Activated CD4-positive, alpha-beta T cell treated with anti-CD3 and anti-CD28 coated beads, Interleukin-2, amount 10 ng/mL, durations not matched to agents 7 days and 5 days (primary cell): ENCODE results near the gene SEC61A2. TPM values are rescaled to one million over a fixed set of nuclear protein-coding genes. Genes with fewer than 3 reads are reported as not detected.
A peak's percentile ranks its signal among the peaks of the same experiment; 100 is the strongest.

Experiments used
- CTCF ChIA-PET: fragments of 350-600 bp; sonication (Branson Sonifier 250); formaldehyde crosslinking; loops from one replicate; lab custom pipeline; 2021; ENCODE audit warnings: antibody characterized with exemption; lab: Charles Lee
- POLR2A ChIA-PET: fragments of 350-600 bp; sonication (Branson Sonifier 250); formaldehyde crosslinking; loops from one replicate; lab custom pipeline; 2021; ENCODE audit warnings: antibody characterized with exemption; lab: Charles Lee
- DNase-seq: peaks from one replicate; pipeline ENCODE4 v3.0.0-alpha.2; 2020
- H3K27ac Mint-ChIP-seq: one replicate; pipeline ENCODE4 v1.8.0; 2021; ENCODE audit warnings: mild to moderate bottlenecking, moderate library complexity, mixed read lengths
- H3K27me3 Mint-ChIP-seq: one replicate; pipeline ENCODE4 v1.8.0; 2021; ENCODE audit warnings: mixed read lengths
- H3K36me3 Mint-ChIP-seq: one replicate; pipeline ENCODE4 v1.8.0; 2021; ENCODE audit warnings: low read depth, mixed read lengths
- H3K4me1 Mint-ChIP-seq: one replicate; pipeline ENCODE4 v1.8.0; 2021; ENCODE audit warnings: mixed read lengths
- H3K4me3 Mint-ChIP-seq: one replicate; pipeline ENCODE4 v1.8.0; 2021; ENCODE audit warnings: mild to moderate bottlenecking, moderate library complexity, mixed read lengths
- H3K9me3 Mint-ChIP-seq: one replicate; pipeline ENCODE4 v1.8.0; 2021; ENCODE audit warnings: mixed read lengths
- total RNA-seq, 2 experiments: library from RNA; stranded (reverse); gene quantifications; one replicate each; pipeline ENCODE4 v1.2.3, GENCODE V29; 2021

The SEC61A2 gene
- total RNA-seq, 2 experiments from 2014 or later: 7.9 to 10.0 TPM

- H3K4me1 Mint-ChIP-seq: peaks cover 23% of the 10 kb centered on the region
- H3K27ac Mint-ChIP-seq: no peak overlapping the region
- CTCF ChIA-PET: interaction anchor here (0.5 to 1.0 kb wide), 2 partner anchors 22 to 35 kb away, joined by 3 read pairs; no protein-coding TSS in a partner anchor
- peaks cover 37% of the 10 kb centered on the region for H3K36me3 Mint-ChIP-seq
- H3K9me3 Mint-ChIP-seq: no peaks in the 10 kb centered on the region
- no peak for DNase-seq
- POLR2A ChIA-PET: no interaction called here
- H3K4me3 Mint-ChIP-seq: no peak overlapping the region
- H3K27me3 Mint-ChIP-seq: no peaks in the 10 kb centered on the region
Observed at GRCh38 chr10:12113627-12114026, 15.8 kb upstream of the SEC61A2 start.

- Mint-ChIP-seq H3K27ac (peak overlapping the region; percentile 82), H3K4me1 (peaks cover 25% of the 10 kb centered on the region), H3K36me3 (peaks cover 50% of the 10 kb centered on the region), H3K27me3 (no peaks in the 10 kb centered on the region), H3K9me3 (no peaks in the 10 kb centered on the region), H3K4me3 (no peak overlapping the region)
- DNase-seq: no peak
- POLR2A ChIA-PET: interaction anchor here (0.6 kb wide), 1 partner anchor 26 kb away, joined by 4 read pairs; no protein-coding TSS in a partner anchor
- CTCF ChIA-PET: interaction anchor here (1.2 to 2.0 kb wide), 2 partner anchors 10 to 15 kb away, joined by 3 to 7 read pairs; no protein-coding TSS in a partner anchor
Observed at GRCh38 chr10:12121673-12122072, 7.8 kb upstream of the SEC61A2 start.

GRCh38 chr10:12130237-12130872, 878 bp downstream of the SEC61A2 start:
- Mint-ChIP-seq H3K27me3 (no peaks in the 10 kb centered on the region), H3K4me1 (peaks cover 31% of the 10 kb centered on the region), H3K4me3 (peak overlapping the region; percentile 83), H3K9me3 (no peaks in the 10 kb centered on the region), H3K27ac (peak overlapping the region; percentile 83), H3K36me3 (peaks cover 15% of the 10 kb centered on the region)
- CTCF ChIA-PET: interaction anchor here (0.6 to 1.5 kb wide), 5 partner anchors 10 to 90 kb away, joined by 3 to 6 read pairs (median 3); no protein-coding TSS in a partner anchor
- POLR2A ChIA-PET: no interaction called here
- peak; percentile 53 for DNase-seq

DNA sequence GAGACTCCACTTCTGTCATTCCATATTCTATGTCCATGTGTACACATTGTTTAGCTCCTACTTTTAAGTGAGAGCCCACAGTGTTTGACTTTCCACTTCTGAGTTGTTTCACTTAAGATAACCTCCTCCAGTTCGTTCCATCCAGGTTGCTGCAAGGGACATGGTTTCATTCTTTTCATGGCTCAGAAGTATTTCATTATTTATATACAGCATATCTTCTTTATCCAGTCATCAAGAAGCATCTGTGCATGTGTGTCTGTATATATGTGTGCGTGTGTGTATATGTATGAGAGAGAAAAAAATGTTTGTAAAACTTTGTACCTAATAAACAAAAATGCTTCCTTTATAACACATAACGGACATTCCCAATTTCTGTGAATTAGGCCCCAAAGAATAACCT, 6.2 kb downstream of the SEC61A2 start:
- H3K36me3 Mint-ChIP-seq: peaks cover 20% of the 10 kb centered on the region
- H3K9me3 Mint-ChIP-seq: no peaks in the 10 kb centered on the region
- no peaks in the 10 kb centered on the region for H3K27me3 Mint-ChIP-seq
- H3K4me1 Mint-ChIP-seq: peaks cover 12% of the 10 kb centered on the region
- POLR2A ChIA-PET: no interaction called here
- H3K27ac Mint-ChIP-seq: no peak overlapping the region
- CTCF ChIA-PET: interaction anchor here (1.2 to 2.0 kb wide), 3 partner anchors 11 to 21 kb away, joined by 3 to 5 read pairs (median 3); no protein-coding TSS in a partner anchor
- H3K4me3 Mint-ChIP-seq: no peak overlapping the region
- no peak for DNase-seq

DNA sequence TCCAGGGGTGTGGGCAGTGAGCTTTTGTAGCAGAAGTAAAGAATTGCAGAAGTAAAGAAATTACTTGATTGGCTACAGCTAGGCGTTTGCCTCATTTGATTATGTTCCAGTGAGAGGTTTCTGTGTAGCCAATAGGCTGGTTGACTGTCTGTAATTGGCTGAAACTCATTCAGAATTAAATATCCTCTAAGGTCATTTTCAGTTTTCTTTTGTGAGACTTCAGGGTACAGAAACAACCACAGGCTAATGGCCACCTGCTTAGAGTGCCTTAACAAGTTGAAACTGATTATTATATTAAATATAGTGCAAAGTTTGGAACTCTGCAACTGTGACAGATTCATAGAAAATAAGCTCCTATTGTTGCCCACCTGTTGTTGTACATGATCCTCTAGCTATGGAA, 10.6 kb downstream of the SEC61A2 start:
- no peaks in the 10 kb centered on the region for H3K9me3 Mint-ChIP-seq
- peaks cover 2% of the 10 kb centered on the region for H3K4me1 Mint-ChIP-seq
- peaks cover 27% of the 10 kb centered on the region for H3K36me3 Mint-ChIP-seq
- H3K27me3 Mint-ChIP-seq: no peaks in the 10 kb centered on the region
- H3K27ac Mint-ChIP-seq: no peak overlapping the region
- no peak overlapping the region for H3K4me3 Mint-ChIP-seq
- ChIA-PET POLR2A (no interaction called here), CTCF (interaction anchor here (0.6 to 1.3 kb wide), 5 partner anchors 10 to 117 kb away, joined by 3 to 4 read pairs (median 4); partner anchors contain the start of genes CDC123 and NUDT5)
- DNase-seq: no peak

DNA sequence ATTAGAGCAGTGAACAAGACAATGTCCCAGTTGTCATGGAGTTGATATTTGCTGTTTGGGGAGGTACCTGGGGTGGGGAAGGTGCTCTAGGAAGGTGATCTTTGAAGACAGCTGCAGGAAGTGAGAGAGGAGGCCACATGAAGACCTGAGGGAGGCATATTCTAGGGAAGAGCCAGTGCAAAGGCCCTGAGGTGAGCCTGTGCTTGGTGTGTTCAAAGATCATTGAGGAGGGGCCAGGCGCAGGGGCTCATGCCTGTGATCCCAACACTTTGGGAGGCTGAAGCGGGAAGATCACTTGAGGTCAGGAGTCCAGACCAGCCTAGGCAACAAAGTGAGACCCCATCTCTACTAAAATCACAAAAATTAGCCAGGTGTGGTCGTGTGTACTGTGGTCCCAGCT, 15.1 kb downstream of the SEC61A2 start:
- no peak for DNase-seq
- H3K9me3 Mint-ChIP-seq: no peaks in the 10 kb centered on the region
- H3K4me1 Mint-ChIP-seq: peaks cover 2% of the 10 kb centered on the region
- H3K27me3 Mint-ChIP-seq: no peaks in the 10 kb centered on the region
- peaks cover 26% of the 10 kb centered on the region for H3K36me3 Mint-ChIP-seq
- CTCF ChIA-PET: interaction anchor here (0.7 to 1.3 kb wide), 4 partner anchors 9 to 23 kb away, joined by 3 read pairs; no protein-coding TSS in a partner anchor
- H3K4me3 Mint-ChIP-seq: no peak overlapping the region
- no peak overlapping the region for H3K27ac Mint-ChIP-seq
- POLR2A ChIA-PET: no interaction called here

DNA sequence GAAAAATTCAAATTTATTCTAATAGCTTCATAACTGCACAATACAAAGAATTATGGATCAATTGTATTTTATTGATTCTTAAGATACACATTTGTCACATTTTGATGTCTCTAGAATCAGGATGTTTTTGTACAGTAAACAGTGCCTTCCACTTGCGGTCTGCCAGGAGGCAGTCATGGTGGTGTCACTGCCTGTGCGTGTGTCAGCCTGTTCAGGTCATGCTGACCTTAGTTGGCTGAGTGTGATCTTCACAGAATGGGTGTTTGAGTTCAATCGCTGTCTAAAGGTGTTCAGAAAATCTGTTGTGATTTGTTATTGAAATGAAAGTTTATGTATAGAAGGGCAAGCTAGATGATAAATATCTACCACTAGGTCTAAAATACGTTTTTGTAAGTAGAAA, 20.7 kb downstream of the SEC61A2 start:
- Mint-ChIP-seq H3K4me1 (no peaks in the 10 kb centered on the region), H3K27me3 (no peaks in the 10 kb centered on the region), H3K9me3 (no peaks in the 10 kb centered on the region), H3K36me3 (peaks cover 21% of the 10 kb centered on the region), H3K4me3 (no peak overlapping the region), H3K27ac (no peak overlapping the region)
- no peak for DNase-seq
- CTCF ChIA-PET: no interaction called here
- POLR2A ChIA-PET: no interaction called here

DNA sequence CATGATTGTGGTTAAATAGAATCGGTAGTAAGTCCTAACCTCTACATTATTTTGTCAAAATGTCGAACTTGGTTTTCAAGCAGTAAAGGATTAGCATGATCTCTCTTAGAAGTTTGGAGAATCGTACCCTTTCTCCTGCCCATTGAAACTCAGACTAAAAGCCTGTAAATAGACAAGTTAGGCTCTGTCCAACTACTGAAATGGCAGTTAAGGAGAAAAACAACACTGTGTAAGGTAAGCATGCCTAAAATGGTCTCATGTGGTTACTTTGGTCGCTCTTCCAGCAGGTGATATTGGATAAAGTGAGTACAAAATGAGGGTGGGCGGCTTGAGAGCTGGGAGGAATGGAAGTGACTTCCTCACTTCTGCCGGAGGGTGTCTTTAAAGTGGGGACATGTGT, 25.0 kb downstream of the SEC61A2 start:
- DNase-seq: no peak

DNA sequence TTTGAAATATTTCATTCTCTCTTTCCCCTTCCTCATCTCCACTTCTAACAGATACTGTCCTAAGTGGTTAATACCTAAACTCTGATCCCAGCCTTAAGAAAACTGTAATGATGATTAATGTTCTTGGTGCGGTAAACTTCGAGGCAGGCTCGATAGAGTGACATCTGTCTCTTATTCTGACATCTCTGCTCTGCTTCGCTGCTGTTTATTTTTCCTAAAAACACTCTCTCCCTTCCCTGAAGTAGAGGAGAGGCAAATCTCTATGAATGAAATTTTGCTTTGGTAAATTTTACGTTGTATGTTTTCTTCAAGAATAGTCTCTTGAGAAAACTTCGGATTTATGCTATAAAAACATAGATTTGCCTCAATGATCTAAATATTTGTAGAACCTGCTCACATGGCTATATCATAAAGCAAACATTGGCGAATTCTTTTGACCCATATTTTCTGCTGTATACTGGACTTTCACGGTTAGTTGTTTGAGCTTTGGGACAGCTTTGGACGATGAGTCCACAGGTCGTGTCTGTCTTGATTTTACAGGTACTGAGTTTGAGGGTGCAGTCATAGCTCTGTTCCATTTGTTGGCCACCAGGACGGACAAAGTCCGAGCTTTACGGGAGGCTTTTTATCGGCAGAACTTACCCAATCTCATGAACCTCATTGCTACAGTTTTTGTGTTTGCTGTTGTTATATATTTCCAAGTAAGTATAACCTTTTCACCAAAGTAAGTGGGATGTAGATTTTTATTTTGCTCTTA, 27.1 kb downstream of the SEC61A2 start:
- ChIA-PET POLR2A (no interaction called here), CTCF (no interaction called here)
- H3K36me3 Mint-ChIP-seq: peaks cover 32% of the 10 kb centered on the region
- H3K4me3 Mint-ChIP-seq: no peak overlapping the region
- no peaks in the 10 kb centered on the region for H3K9me3 Mint-ChIP-seq
- no peaks in the 10 kb centered on the region for H3K4me1 Mint-ChIP-seq
- H3K27me3 Mint-ChIP-seq: no peaks in the 10 kb centered on the region
- DNase-seq: no peak
- H3K27ac Mint-ChIP-seq: no peak overlapping the region

More for the DNA sequence above, 25.0 kb downstream of the SEC61A2 start:
- POLR2A ChIA-PET: no interaction called here
- Mint-ChIP-seq H3K36me3 (peaks cover 27% of the 10 kb centered on the region), H3K4me3 (no peak overlapping the region), H3K27me3 (no peaks in the 10 kb centered on the region), H3K4me1 (no peaks in the 10 kb centered on the region), H3K27ac (no peak overlapping the region), H3K9me3 (no peaks in the 10 kb centered on the region)
- CTCF ChIA-PET: no interaction called here

DNA sequence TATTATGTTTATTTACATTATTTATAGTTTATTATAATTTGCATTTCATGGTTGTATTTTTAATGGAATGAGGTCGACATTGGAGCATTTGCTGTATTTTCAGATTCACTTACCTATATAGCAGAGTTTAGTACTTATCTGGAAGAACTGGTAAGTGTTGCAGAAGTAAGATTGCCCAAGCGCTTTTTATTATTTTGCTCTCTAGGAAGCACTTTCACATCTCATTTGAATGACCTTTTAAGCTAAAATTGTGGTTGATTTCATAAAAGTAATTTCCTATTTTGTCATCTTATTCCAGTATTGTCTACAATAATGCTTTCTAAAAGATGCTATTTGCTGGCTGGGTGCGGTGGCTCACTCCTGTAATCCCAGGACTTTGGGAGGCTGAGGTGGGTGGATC, 28.6 kb downstream of the SEC61A2 start:
- ChIA-PET POLR2A (no interaction called here), CTCF (interaction anchor here (0.6 to 1.4 kb wide), 2 partner anchors 9 to 23 kb away, joined by 3 to 4 read pairs; no protein-coding TSS in a partner anchor)
- Mint-ChIP-seq H3K9me3 (no peaks in the 10 kb centered on the region), H3K27ac (no peak overlapping the region), H3K4me1 (no peaks in the 10 kb centered on the region), H3K27me3 (no peaks in the 10 kb centered on the region), H3K36me3 (peaks cover 41% of the 10 kb centered on the region), H3K4me3 (no peak overlapping the region)
- DNase-seq: no peak

DNA sequence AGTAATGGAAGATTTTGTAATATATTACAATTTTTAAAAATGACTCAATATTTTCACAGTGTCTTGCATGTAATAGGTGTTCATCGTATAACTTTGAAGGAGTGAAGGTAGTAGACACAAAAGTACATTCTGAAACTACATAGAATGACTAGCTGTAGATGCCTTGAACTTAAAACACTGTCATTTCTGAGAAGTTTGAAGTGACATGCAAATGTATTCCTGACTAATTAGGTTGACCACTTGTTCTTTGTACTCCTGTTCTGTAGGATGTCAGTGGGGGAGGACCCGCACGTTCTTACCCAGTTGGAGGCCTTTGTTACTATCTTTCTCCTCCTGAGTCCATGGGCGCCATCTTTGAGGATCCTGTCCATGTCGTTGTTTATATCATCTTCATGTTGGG, 31.2 kb downstream of the SEC61A2 start:
- no peaks in the 10 kb centered on the region for H3K9me3 Mint-ChIP-seq
- H3K4me3 Mint-ChIP-seq: no peak overlapping the region
- no peaks in the 10 kb centered on the region for H3K27me3 Mint-ChIP-seq
- DNase-seq: no peak
- CTCF ChIA-PET: no interaction called here
- POLR2A ChIA-PET: interaction anchor here (0.6 kb wide), 1 partner anchor 307 kb away, joined by 3 read pairs; no protein-coding TSS in a partner anchor
- no peak overlapping the region for H3K27ac Mint-ChIP-seq
- peaks cover 48% of the 10 kb centered on the region for H3K36me3 Mint-ChIP-seq
- H3K4me1 Mint-ChIP-seq: no peaks in the 10 kb centered on the region

DNA sequence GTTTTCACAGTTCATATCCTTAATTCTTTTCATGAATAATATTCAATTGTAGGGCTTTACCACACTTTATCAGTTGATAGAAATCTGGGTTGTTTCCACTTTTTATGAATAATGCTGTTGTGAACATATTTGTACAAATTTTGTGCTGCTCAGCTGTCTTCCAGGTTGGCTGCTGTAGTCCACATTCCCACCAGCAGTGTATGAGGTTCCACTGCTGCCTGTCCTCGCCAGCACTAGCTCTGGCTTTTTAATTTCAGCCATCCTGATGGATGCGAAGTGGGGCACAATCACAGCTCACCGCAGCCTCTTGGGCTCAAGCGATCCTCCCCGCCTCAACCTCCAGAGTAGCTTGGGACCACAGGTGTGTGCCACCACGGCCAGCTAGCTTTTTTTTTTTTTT, 33.5 kb downstream of the SEC61A2 start:
- ChIA-PET POLR2A (no interaction called here), CTCF (interaction anchor here (1.2 to 1.5 kb wide), 2 partner anchors 23 to 52 kb away, joined by 3 to 4 read pairs; no protein-coding TSS in a partner anchor)
- no peak for DNase-seq

DNA sequence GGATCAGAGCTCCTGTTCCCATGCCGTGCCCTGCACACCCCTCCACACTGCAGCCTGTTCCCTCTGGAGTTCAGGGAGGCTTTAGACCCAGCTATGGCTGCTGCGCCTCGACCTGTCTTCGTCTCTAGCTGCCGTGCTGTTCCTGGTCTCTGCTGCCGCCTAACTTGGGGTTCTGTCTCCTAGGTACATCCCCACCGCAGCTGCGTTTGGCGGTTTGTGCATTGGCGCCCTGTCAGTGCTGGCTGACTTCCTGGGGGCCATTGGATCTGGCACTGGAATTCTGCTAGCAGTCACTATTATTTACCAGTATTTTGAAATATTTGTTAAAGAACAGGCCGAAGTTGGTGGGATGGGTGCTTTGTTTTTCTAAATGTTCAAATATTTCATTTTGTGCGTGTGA, 34.6 kb downstream of the SEC61A2 start:
- no peaks in the 10 kb centered on the region for H3K9me3 Mint-ChIP-seq
- peaks cover 43% of the 10 kb centered on the region for H3K36me3 Mint-ChIP-seq
- no peaks in the 10 kb centered on the region for H3K27me3 Mint-ChIP-seq
- no peak for DNase-seq
- no peaks in the 10 kb centered on the region for H3K4me1 Mint-ChIP-seq
- H3K4me3 Mint-ChIP-seq: no peak overlapping the region
- ChIA-PET CTCF (interaction anchor here (1.2 kb wide), 1 partner anchor 50 kb away, joined by 4 read pairs; no protein-coding TSS in a partner anchor), POLR2A (no interaction called here)
- no peak overlapping the region for H3K27ac Mint-ChIP-seq

More for the DNA sequence above, 33.5 kb downstream of the SEC61A2 start:
- H3K9me3 Mint-ChIP-seq: no peaks in the 10 kb centered on the region
- H3K4me1 Mint-ChIP-seq: no peaks in the 10 kb centered on the region
- no peak overlapping the region for H3K27ac Mint-ChIP-seq
- H3K36me3 Mint-ChIP-seq: peaks cover 46% of the 10 kb centered on the region
- no peaks in the 10 kb centered on the region for H3K27me3 Mint-ChIP-seq
- no peak overlapping the region for H3K4me3 Mint-ChIP-seq
